SIG-M5 (cell line): ENCODE results near the gene RALB.
"Not testable (repeated sequence)": the region's sequence is repeated elsewhere in the genome, so short reads cannot be mapped to it uniquely, and the experiment has no call there.

Source experiments
- DNase-seq: peaks from one replicate; lab custom pipeline; 2025; lab: John Stamatoyannopoulos, UW

The RALB gene

GRCh38 chr2:120224735-120225548 lies 27.7 kb upstream of the RALB start:
- no peak for DNase-seq

- no peak for DNase-seq
These were observed 27.0 kb upstream of the RALB start for GRCh38 chr2:120225549-120226065.

GRCh38 chr2:120226316-120226715 lies 26.3 kb upstream of the RALB start:
- no peak for DNase-seq

- DNase-seq: no peak
These were observed 25.3 kb upstream of the RALB start for GRCh38 chr2:120227111-120227991.

- no peak for DNase-seq
These were observed 24.1 kb upstream of the RALB start for GRCh38 chr2:120228503-120228902.

GRCh38 chr2:120229341-120229740 lies 23.3 kb upstream of the RALB start:
- DNase-seq: no peak

GRCh38 chr2:120230515-120231471 lies 21.9 kb upstream of the RALB start:
- DNase-seq: no peak

- no peak for DNase-seq
These were observed 21.1 kb upstream of the RALB start for GRCh38 chr2:120231564-120231973.

GRCh38 chr2:120231974-120232635 lies 20.5 kb upstream of the RALB start:
- DNase-seq: no peak

GRCh38 chr2:120233292-120233691 lies 19.4 kb upstream of the RALB start:
- no peak for DNase-seq

GRCh38 chr2:120235158-120235557 lies 17.5 kb upstream of the RALB start:
- DNase-seq: not testable (repeated sequence)

GRCh38 chr2:120235681-120236080 lies 17.0 kb upstream of the RALB start:
- DNase-seq: no peak

- no peak for DNase-seq
These were observed 16.3 kb upstream of the RALB start for GRCh38 chr2:120236316-120236715.

GRCh38 chr2:120236791-120237190 lies 15.9 kb upstream of the RALB start:
- DNase-seq: no peak

GRCh38 chr2:120237491-120237902 lies 15.2 kb upstream of the RALB start:
- no peak for DNase-seq

- DNase-seq: no peak
These were observed 13.7 kb upstream of the RALB start for GRCh38 chr2:120238728-120239487.

- DNase-seq: no peak
These were observed 13.0 kb upstream of the RALB start for GRCh38 chr2:120239488-120240287.

GRCh38 chr2:120240901-120241429 lies 11.7 kb upstream of the RALB start:
- no peak for DNase-seq

- DNase-seq: no peak
These were observed 11.0 kb upstream of the RALB start for GRCh38 chr2:120241684-120242083.
